HepG2 (cell line): Measurements from ENCODE around the gene PRCD. TPM values are rescaled to one million over a fixed set of nuclear protein-coding genes. Genes with fewer than 3 reads are reported as not detected.
A peak's percentile ranks its signal among the peaks of the same experiment; 100 is the strongest.

ENCODE experiments used
- ARNT ChIP-seq: fragments of 450-650 bp; IDR thresholded peaks from 2 replicates; pipeline ENCODE4 v1.6.1; 2017
- ATF1 ChIP-seq: IDR thresholded peaks from 2 replicates; pipeline ENCODE4 v1.6.1; 2016; ENCODE audit warnings: mild to moderate bottlenecking, control low read depth
- HNF4G ChIP-seq, 2 experiments: sonication (generic) in 1 of 2; formaldehyde crosslinking in 1 of 2; IDR thresholded peaks; 2 replicates each; pipeline versions ENCODE4 v1.4.0 to v1.6.1; 2011 to 2020; ENCODE audit warnings: borderline replicate concordance in 2 of 2, low read depth in 2 of 2, mild to moderate bottlenecking in 2 of 2, low read length in 1 of 2, missing genetic modification reagents in 1 of 2, moderate library complexity in 1 of 2
- KDM5A ChIP-seq: fragments of 200-600 bp; sonication (generic); IDR thresholded peaks from 2 replicates; pipeline ENCODE4 v1.7.0; 2018; ENCODE audit warnings: antibody characterized with exemption, mild to moderate bottlenecking, low read length, borderline replicate concordance
- MIXL1 ChIP-seq: IDR thresholded peaks from 2 replicates; pipeline ENCODE4 v1.6.1; 2016
- MXD3 ChIP-seq: IDR thresholded peaks from 2 replicates; pipeline ENCODE4 v1.6.1; 2016; ENCODE audit warnings: mild to moderate bottlenecking, missing biosample characterization, missing genetic modification reagents
- SSRP1 ChIP-seq: IDR thresholded peaks from 2 replicates; pipeline ENCODE4 v1.6.1; 2016; ENCODE audit warnings: control low read depth
- TMF1 ChIP-seq: sonication (generic); formaldehyde crosslinking; IDR thresholded peaks from 2 replicates; pipeline ENCODE4 v1.8.1; 2022; ENCODE audit warnings: low read depth, missing genetic modification reagents
- ZFP36L1 ChIP-seq: sonication (generic); formaldehyde crosslinking; IDR thresholded peaks from 2 replicates; pipeline ENCODE4 v1.8.0; 2022; ENCODE audit warnings: mild to moderate bottlenecking, missing genetic modification reagents, moderate library complexity
- ZNF101 ChIP-seq: sonication (generic); formaldehyde crosslinking; IDR thresholded peaks from 2 replicates; pipeline ENCODE4 v1.4.0; 2020; ENCODE audit warnings: mild to moderate bottlenecking, low read depth, missing genetic modification reagents, borderline replicate concordance
- ZNF282 ChIP-seq: fragments of 450-650 bp; IDR thresholded peaks from 2 replicates; pipeline ENCODE4 v1.6.1; 2018; ENCODE audit not compliant: partially characterized antibody
- ZNF30 ChIP-seq: sonication (generic); formaldehyde crosslinking; IDR thresholded peaks from 2 replicates; pipeline ENCODE4 v1.5.0; 2020; ENCODE audit warnings: mild to moderate bottlenecking, missing genetic modification reagents
- ZNF563 ChIP-seq: sonication (generic); formaldehyde crosslinking; IDR thresholded peaks from 2 replicates; pipeline ENCODE4 v1.8.0; 2022; ENCODE audit warnings: mild to moderate bottlenecking, moderate library complexity, missing genetic modification reagents
- ZNF580 ChIP-seq: IDR thresholded peaks from 2 replicates; pipeline ENCODE4 v1.6.1; 2016; ENCODE audit warnings: low read depth, borderline replicate concordance
- ZSCAN31 ChIP-seq: sonication (generic); formaldehyde crosslinking; IDR thresholded peaks from 2 replicates; pipeline ENCODE4 v1.5.0; 2020; ENCODE audit warnings: low read depth, mild to moderate bottlenecking, missing genetic modification reagents
- polyA plus RNA-seq, 8 experiments: library from polyadenylated mRNA; depleted of rRNA in 3 of 8; stranded (reverse) in 7 of 8; unstranded in 1 of 8; fragments of >200 nt; fragmentation: Illumina TruSeq in 4 of 8; extraction: Trizol in 4 of 8; gene quantifications; 2 replicates each; pipeline versions ENCODE4 v1.2.1 to v1.2.3, GENCODE V29; 2011 to 2016; ENCODE audit warnings: low read depth in 4 of 8, missing spikeins in 1 of 8, mixed read lengths in 1 of 8; ENCODE audit not compliant: insufficient read depth in 1 of 8
- total RNA-seq, 5 experiments: library from RNA; depleted of rRNA; stranded (reverse); fragments of >200 nt; fragmentation: Illumina TruSeq; extraction: Trizol; gene quantifications; 2 replicates each; pipeline ENCODE4 v1.2.3, GENCODE V29; 2016; ENCODE audit warnings: low read depth in 1 of 5
- TF ChIP-seq, protein P1 (sequence below): sonication (generic); formaldehyde crosslinking; IDR thresholded peaks from 2 replicates; pipeline ENCODE4 v1.4.0; 2020; ENCODE audit warnings: mild to moderate bottlenecking, missing genetic modification reagents
- TF ChIP-seq, protein P2 (sequence below): conservative IDR thresholded peaks from 2 replicates; pipeline ENCODE4 v1.6.1; 2018; ENCODE audit warnings: missing genetic modification reagents
- TF ChIP-seq, protein P3 (sequence below): IDR thresholded peaks from 2 replicates; pipeline ENCODE4 v1.6.1; 2016; ENCODE audit warnings: control low read depth
- TF ChIP-seq, protein P4 (sequence below): IDR thresholded peaks from 2 replicates; pipeline ENCODE4 v1.6.1; 2012; ENCODE audit warnings: low read depth, low read length, improper control_type of control experiment

The PRCD gene
- total and polyA plus RNA-seq, 2 of the 13 experiments (the other 11 are each of a cell fraction or from before 2014, with no cell fraction given): 0.51 TPM; not detected in 1

DNA sequence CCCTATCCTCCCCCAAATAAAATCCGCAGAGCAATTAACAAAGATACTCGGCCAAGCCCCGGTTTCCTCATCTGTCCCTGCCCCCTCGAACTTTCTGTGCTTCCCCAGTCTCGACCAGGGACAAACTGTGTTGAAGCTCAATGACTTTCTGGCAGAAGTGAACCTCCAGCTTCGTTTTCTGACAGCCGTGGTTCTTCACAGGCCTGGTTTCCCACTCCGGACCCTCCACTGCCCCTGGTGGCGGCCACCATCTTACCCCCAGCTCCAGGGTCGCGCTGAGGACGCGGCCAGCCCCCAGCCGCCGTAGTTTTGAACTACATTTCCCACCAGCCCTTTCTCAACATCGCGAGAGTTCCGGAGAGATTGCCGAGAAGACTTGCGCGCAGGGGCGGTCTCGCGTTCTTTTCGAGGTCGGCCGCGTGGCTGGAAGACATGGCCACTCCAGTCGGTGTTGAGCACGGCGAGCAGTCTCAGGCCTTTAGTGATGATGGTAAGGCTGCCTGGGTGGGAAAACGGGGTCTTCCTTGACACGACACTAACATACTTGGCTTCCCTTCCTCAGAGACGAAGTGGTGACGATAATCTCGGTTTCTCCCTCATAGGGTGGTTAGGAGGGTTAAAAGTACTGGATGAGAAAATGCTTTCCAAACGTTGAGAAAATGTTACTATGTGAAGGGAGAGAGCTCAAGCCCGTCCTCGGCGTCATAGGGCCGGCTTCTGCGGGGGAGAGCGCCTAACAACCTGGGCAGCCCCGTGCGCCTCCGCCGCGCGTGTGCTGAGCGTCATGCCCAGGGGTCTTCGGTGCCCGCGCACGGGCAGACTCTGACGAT lies 17.7 kb downstream of the PRCD start (continued):
- TF ChIP-seq ZNF580 (CRISPR knock-in tag) (peak; percentile 93; the same call in 1 of the 2 replicates), MXD3 (CRISPR knock-in tag) (peak; percentile 78; the same call in 1 of the 2 replicates), ZNF282 (no peak), ZSCAN31 (CRISPR knock-in tag) (peak; percentile 89), HNF4G (IDR thresholded peaks at IDR 0.05; ENCODE audit: borderline replicate concordance, low read depth, low read length) (peak; percentile 29; the same call in 1 of the 2 replicates), HNF4G (CRISPR knock-in tag; IDR thresholded peaks at IDR 0.05; ENCODE audit: borderline replicate concordance, low read depth) (no peak; the same call in 1 of the 2 replicates), TMF1 (no peak; the same call in 1 of the 2 replicates), ARNT (no peak), KDM5A (peak; percentile 72; the same call in 1 of the 2 replicates), ATF1 (CRISPR knock-in tag) (0 out of 2 replicates have a peak, but pooled peaks have one; percentile 23), SSRP1 (no peak; the same call in 1 of the 2 replicates), ZNF563 (peak; percentile 65; the same call in 1 of the 2 replicates), ZFP36L1 (CRISPR knock-in tag) (peak; percentile 79), MIXL1 (CRISPR knock-in tag) (peak; percentile 68; the same call in 1 of the 2 replicates), ZNF101 (CRISPR knock-in tag) (peak; percentile 93; the same call in 1 of the 2 replicates), ZNF30 (peak; percentile 68; the same call in 1 of the 2 replicates)
- TF ChIP-seq, protein P1, sequence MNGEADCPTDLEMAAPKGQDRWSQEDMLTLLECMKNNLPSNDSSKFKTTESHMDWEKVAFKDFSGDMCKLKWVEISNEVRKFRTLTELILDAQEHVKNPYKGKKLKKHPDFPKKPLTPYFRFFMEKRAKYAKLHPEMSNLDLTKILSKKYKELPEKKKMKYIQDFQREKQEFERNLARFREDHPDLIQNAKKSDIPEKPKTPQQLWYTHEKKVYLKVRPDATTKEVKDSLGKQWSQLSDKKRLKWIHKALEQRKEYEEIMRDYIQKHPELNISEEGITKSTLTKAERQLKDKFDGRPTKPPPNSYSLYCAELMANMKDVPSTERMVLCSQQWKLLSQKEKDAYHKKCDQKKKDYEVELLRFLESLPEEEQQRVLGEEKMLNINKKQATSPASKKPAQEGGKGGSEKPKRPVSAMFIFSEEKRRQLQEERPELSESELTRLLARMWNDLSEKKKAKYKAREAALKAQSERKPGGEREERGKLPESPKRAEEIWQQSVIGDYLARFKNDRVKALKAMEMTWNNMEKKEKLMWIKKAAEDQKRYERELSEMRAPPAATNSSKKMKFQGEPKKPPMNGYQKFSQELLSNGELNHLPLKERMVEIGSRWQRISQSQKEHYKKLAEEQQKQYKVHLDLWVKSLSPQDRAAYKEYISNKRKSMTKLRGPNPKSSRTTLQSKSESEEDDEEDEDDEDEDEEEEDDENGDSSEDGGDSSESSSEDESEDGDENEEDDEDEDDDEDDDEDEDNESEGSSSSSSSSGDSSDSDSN (CRISPR knock-in tag): peak; percentile 66
- TF ChIP-seq, protein P2, sequence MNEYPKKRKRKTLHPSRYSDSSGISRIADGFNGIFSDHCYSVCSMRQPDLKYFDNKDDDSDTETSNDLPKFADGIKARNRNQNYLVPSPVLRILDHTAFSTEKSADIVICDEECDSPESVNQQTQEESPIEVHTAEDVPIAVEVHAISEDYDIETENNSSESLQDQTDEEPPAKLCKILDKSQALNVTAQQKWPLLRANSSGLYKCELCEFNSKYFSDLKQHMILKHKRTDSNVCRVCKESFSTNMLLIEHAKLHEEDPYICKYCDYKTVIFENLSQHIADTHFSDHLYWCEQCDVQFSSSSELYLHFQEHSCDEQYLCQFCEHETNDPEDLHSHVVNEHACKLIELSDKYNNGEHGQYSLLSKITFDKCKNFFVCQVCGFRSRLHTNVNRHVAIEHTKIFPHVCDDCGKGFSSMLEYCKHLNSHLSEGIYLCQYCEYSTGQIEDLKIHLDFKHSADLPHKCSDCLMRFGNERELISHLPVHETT (CRISPR knock-in tag): no peak; the same call in 1 of the 2 replicates
- TF ChIP-seq, protein P3, sequence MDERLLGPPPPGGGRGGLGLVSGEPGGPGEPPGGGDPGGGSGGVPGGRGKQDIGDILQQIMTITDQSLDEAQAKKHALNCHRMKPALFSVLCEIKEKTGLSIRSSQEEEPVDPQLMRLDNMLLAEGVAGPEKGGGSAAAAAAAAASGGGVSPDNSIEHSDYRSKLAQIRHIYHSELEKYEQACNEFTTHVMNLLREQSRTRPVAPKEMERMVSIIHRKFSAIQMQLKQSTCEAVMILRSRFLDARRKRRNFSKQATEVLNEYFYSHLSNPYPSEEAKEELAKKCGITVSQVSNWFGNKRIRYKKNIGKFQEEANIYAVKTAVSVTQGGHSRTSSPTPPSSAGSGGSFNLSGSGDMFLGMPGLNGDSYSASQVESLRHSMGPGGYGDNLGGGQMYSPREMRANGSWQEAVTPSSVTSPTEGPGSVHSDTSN (CRISPR knock-in tag): no peak
- TF ChIP-seq, protein P4, sequence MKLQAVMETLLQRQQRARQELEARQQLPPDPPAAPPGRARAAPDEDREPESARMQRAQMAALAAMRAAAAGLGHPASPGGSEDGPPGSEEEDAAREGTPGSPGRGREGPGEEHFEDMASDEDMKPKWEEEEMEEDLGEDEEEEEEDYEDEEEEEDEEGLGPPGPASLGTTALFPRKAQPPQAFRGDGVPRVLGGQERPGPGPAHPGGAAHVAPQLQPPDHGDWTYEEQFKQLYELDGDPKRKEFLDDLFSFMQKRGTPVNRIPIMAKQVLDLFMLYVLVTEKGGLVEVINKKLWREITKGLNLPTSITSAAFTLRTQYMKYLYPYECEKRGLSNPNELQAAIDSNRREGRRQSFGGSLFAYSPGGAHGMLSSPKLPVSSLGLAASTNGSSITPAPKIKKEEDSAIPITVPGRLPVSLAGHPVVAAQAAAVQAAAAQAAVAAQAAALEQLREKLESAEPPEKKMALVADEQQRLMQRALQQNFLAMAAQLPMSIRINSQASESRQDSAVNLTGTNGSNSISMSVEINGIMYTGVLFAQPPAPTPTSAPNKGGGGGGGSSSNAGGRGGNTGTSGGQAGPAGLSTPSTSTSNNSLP: no peak
